ENCODE measurements around the gene HTT. TPM values are rescaled to one million over a fixed set of nuclear protein-coding genes. Genes with fewer than 3 reads are reported as not detected.

Gene HTT
- total and polyA plus RNA-seq, 10 of the 15 experiments (the other 5 are each of a cell fraction or from before 2014, with no cell fraction given), result 3.3 to 113 (median 43.3) TPM

GRCh38 chr4:3227878-3228675, 153.6 kb downstream of the HTT start:
- Histone ChIP-seq H3K9me3 (replicated peaks; ENCODE audit: control insufficient read depth, insufficient read depth, low read length) (no peaks in the 10 kb centered on the region), H3K36me3 (ENCODE audit: control insufficient read depth in 2 of 2, insufficient read depth in 2 of 2, low read length in 1 of 2) (peaks cover 44 to 58% of the 10 kb centered on the region in 2 experiments; a peak in 3 of 4 replicates), H3K4me3 (no peak overlapping the region), H3K27me3 (replicated peaks in 1 of 2; ENCODE audit: control insufficient read depth in 2 of 2, insufficient read depth in 2 of 2, low read length in 1 of 2) (no peaks in the 10 kb centered on the region), H2AFZ (ENCODE audit: control insufficient read depth, low read depth, low read length) (no peak overlapping the region), H3K27ac (ENCODE audit: control insufficient read depth, insufficient read depth) (no peak overlapping the region), H3K9ac (ENCODE audit: control insufficient read depth, insufficient read depth, low read length) (no peak overlapping the region), H3K79me2 (ENCODE audit: control insufficient read depth, insufficient read depth, low read length) (no peaks in the 10 kb centered on the region), H3K4me1 (ENCODE audit: control insufficient read depth, insufficient read depth, low read length) (no peaks in the 10 kb centered on the region), H4K20me1 (ENCODE audit: control insufficient read depth, insufficient read depth) (no peaks in the 10 kb centered on the region), H3K4me2 (ENCODE audit: control insufficient read depth, insufficient read depth) (no peak overlapping the region)
- ATAC-seq (no peak), DNase-seq (ENCODE audit: low read depth, low spot score) (no peak), FAIRE-seq (no peak)
- no TSS peak for BruUV-seq (replicated peaks)
- in situ Hi-C loops (cut with MboI) (no loop called here), intact Hi-C loops (cut with micrococcal nuclease; ENCODE audit: unreplicated experiment) (no loop called here)
- TF ChIP-seq NFYB (IDR thresholded peaks at IDR 0.05; ENCODE audit: insufficient read depth, low read depth, low read length) (no peak), HDGF (IDR thresholded peaks at IDR 0.05) (no peak)
- ChIA-PET CTCF (no interaction called here), SMC1A (ENCODE audit: uncharacterized antibody, unreplicated experiment) (interaction anchor here (1.0 kb wide), 1 partner anchor 29 kb away, joined by 3 read pairs; no protein-coding TSS in a partner anchor), RAD21 (ENCODE audit: unreplicated experiment) (no interaction called here), POLR2A (no interaction called here)
- 96% methylated on average over 23 of the region's 23 CpGs for WGBS (ENCODE audit: insufficient coverage, insufficient replicate concordance, low lambda C conversion rate, missing lambda C conversion rate)

- RAD21 ChIA-PET (ENCODE audit: unreplicated experiment), result no interaction called here
- POLR2A ChIA-PET, result no interaction called here
- DNase-seq (ENCODE audit: low read depth, low spot score) (no peak), ATAC-seq (no peak), FAIRE-seq (no peak)
- peaks cover 38 to 58% of the 10 kb centered on the region in 2 experiments; a peak in 3 of 4 replicates for H3K36me3 ChIP-seq (ENCODE audit: control insufficient read depth in 2 of 2, insufficient read depth in 2 of 2, low read length in 1 of 2)
- H4K20me1 ChIP-seq (ENCODE audit: control insufficient read depth, insufficient read depth), result no peaks in the 10 kb centered on the region
- WGBS (ENCODE audit: insufficient coverage, insufficient replicate concordance, low lambda C conversion rate, missing lambda C conversion rate), result 99% methylated on average over 13 of the region's 13 CpGs
- no peak overlapping the region for H3K9ac ChIP-seq (ENCODE audit: control insufficient read depth, insufficient read depth, low read length)
- no peak overlapping the region for H3K27ac ChIP-seq (ENCODE audit: control insufficient read depth, insufficient read depth)
- intact Hi-C loops (cut with micrococcal nuclease; ENCODE audit: unreplicated experiment) (no loop called here), in situ Hi-C loops (cut with MboI) (no loop called here)
- no peak overlapping the region for H3K4me2 ChIP-seq (ENCODE audit: control insufficient read depth, insufficient read depth)
- no peak overlapping the region for H3K4me3 ChIP-seq
- no peaks in the 10 kb centered on the region for H3K27me3 ChIP-seq (replicated peaks in 1 of 2; ENCODE audit: control insufficient read depth in 2 of 2, insufficient read depth in 2 of 2, low read length in 1 of 2)
- no peaks in the 10 kb centered on the region for H3K4me1 ChIP-seq (ENCODE audit: control insufficient read depth, insufficient read depth, low read length)
- H2AFZ ChIP-seq (ENCODE audit: control insufficient read depth, low read depth, low read length), result no peak overlapping the region
- no peaks in the 10 kb centered on the region for H3K9me3 ChIP-seq (replicated peaks; ENCODE audit: control insufficient read depth, insufficient read depth, low read length)
- no TSS peak for BruUV-seq (replicated peaks)
- CTCF ChIA-PET, result no interaction called here
- SMC1A ChIA-PET (ENCODE audit: uncharacterized antibody, unreplicated experiment), result no interaction called here
- no peaks in the 10 kb centered on the region for H3K79me2 ChIP-seq (ENCODE audit: control insufficient read depth, insufficient read depth, low read length)
- TF ChIP-seq CEBPB (IDR thresholded peaks at IDR 0.05; ENCODE audit: borderline replicate concordance in 1 of 2, low read depth in 2 of 2, low read length in 2 of 2) (no peak), MEF2B (IDR thresholded peaks at IDR 0.05; ENCODE audit: partially characterized antibody, poor library complexity, severe bottlenecking) (no peak), SREBF1 (IDR thresholded peaks at IDR 0.05; ENCODE audit: low read length) (no peak), NR2C1 (IDR thresholded peaks at IDR 0.05) (no peak), NBN (IDR thresholded peaks at IDR 0.05) (no peak), BCL3 (IDR thresholded peaks at IDR 0.05; ENCODE audit: borderline replicate concordance, insufficient read depth, low read depth, low read length, poor library complexity, severe bottlenecking) (no peak), SRF (IDR thresholded peaks at IDR 0.05; ENCODE audit: low read depth in 2 of 2, low read length in 2 of 2) (no peak), BCLAF1 (IDR thresholded peaks at IDR 0.05) (no peak), ZBED1 (IDR thresholded peaks at IDR 0.05; ENCODE audit: borderline replicate concordance) (no peak), RCOR1 (conservative IDR thresholded peaks at IDR 0.05; ENCODE audit: low read depth, low read length) (no peak), EP300 (IDR thresholded peaks at IDR 0.05; ENCODE audit: borderline replicate concordance in 1 of 2, control insufficient read depth in 1 of 2, low read depth in 2 of 2, low read length in 2 of 2) (no peak)
Observed at GRCh38 chr4:3228881-3229280, 154.4 kb downstream of the HTT start.

Measured in GM12878 (cell line).